ENCODE results near the gene ZNF573. TPM values are rescaled to one million over a fixed set of nuclear protein-coding genes. Genes with fewer than 3 reads are reported as not detected.

Gene ZNF573
- total RNA-seq, 1 donor from 2014 or later: 18.7 TPM

- Mint-ChIP-seq H3K27ac (no peak overlapping the region), H3K9me3 (peaks cover 45% of the 10 kb centered on the region), H3K27me3 (no peaks in the 10 kb centered on the region), H3K4me3 (no peak overlapping the region), H3K36me3 (ENCODE audit: low read depth) (peaks cover 80% of the 10 kb centered on the region), H3K4me1 (no peaks in the 10 kb centered on the region)
- ATAC-seq (ENCODE audit: low read depth): no peak
- POLR2A ChIA-PET: no interaction called here
- intact Hi-C loops (cut with micrococcal nuclease): no loop called here
- no peak for DNase-seq
- no peak for TF ChIP-seq CTCF (IDR thresholded peaks at IDR 0.05)
- CTCF ChIA-PET: no interaction called here
Measured at GRCh38 chr19:37738371-37738770, 41.0 kb downstream of the ZNF573 start.

- DNase-seq (no peak), ATAC-seq (ENCODE audit: low read depth) (no peak)
- H3K4me3 Mint-ChIP-seq: no peak overlapping the region
- H3K27ac Mint-ChIP-seq: no peak overlapping the region
- intact Hi-C loops (cut with micrococcal nuclease): no loop called here
- no peaks in the 10 kb centered on the region for H3K36me3 Mint-ChIP-seq (ENCODE audit: low read depth)
- no peaks in the 10 kb centered on the region for H3K9me3 Mint-ChIP-seq
- no peaks in the 10 kb centered on the region for H3K27me3 Mint-ChIP-seq
- ChIA-PET CTCF (no interaction called here), POLR2A (no interaction called here)
- no peaks in the 10 kb centered on the region for H3K4me1 Mint-ChIP-seq
- TF ChIP-seq CTCF (IDR thresholded peaks at IDR 0.05): no peak
Measured at GRCh38 chr19:37725181-37725580, 54.2 kb downstream of the ZNF573 start.

GRCh38 chr19:37719927-37720265, 59.5 kb downstream of the ZNF573 start:
- ChIA-PET POLR2A (interaction anchor here (0.7 to 2.0 kb wide), 5 partner anchors 14 to 213 kb away, joined by 3 to 8 read pairs (median 3); partner anchors contain the start of genes ZNF540, ZNF571, ZNF573 and ZNF793), CTCF (interaction anchor here (0.8 kb wide), 1 partner anchor 9 kb away, joined by 3 read pairs; no protein-coding TSS in a partner anchor)
- DNase-seq (no peak), ATAC-seq (ENCODE audit: low read depth) (no peak)
- Mint-ChIP-seq H3K4me1 (peaks cover 17% of the 10 kb centered on the region), H3K36me3 (ENCODE audit: low read depth) (peaks cover 14% of the 10 kb centered on the region), H3K27ac (peak overlapping the region; percentile 91), H3K4me3 (peak overlapping the region; percentile 94), H3K9me3 (no peaks in the 10 kb centered on the region), H3K27me3 (no peaks in the 10 kb centered on the region)
- TF ChIP-seq CTCF (IDR thresholded peaks at IDR 0.05): no peak
- intact Hi-C loops (cut with micrococcal nuclease): loop anchor here (1.0 to 10.0 kb wide), 6 partner anchors 27 to 365 kb away; partner anchors contain the start of genes ZFP30, ZNF540, ZNF569 and ZNF571

- Mint-ChIP-seq H3K4me3 (peak within 1 kb of the TSS; percentile 94), H3K9me3 (no peaks in the 10 kb centered on the region), H3K27me3 (no peaks in the 10 kb centered on the region), H3K4me1 (peaks cover 17% of the 10 kb centered on the region), H3K36me3 (ENCODE audit: low read depth) (peaks cover 17% of the 10 kb centered on the region), H3K27ac (peak within 1 kb of the TSS; percentile 91)
- ChIA-PET CTCF (interaction anchor here (0.8 kb wide), 1 partner anchor 9 kb away, joined by 3 read pairs; no protein-coding TSS in a partner anchor), POLR2A (interaction anchor here (0.7 to 2.0 kb wide), 6 partner anchors 14 to 213 kb away, joined by 3 to 8 read pairs (median 3); partner anchors contain the start of genes ZNF540, ZNF571, ZNF573 and ZNF793)
- intact Hi-C loops (cut with micrococcal nuclease): loop anchor here (1.0 to 10.0 kb wide), 6 partner anchors 27 to 365 kb away; partner anchors contain the start of genes ZFP30, ZNF540, ZNF569 and ZNF571
- no peak for TF ChIP-seq CTCF (IDR thresholded peaks at IDR 0.05)
- peak; percentile 94 for ATAC-seq (ENCODE audit: low read depth)
- peak; percentile 84 for DNase-seq
Measured at GRCh38 chr19:37719111-37719926, 60.1 kb downstream of the ZNF573 start, which contains the start of gene ZNF607. Gene ZNF607 (minus strand): TSS chr19:37719761. CDS start chr19:37711618, 8,143 bp downstream.

- Mint-ChIP-seq H3K36me3 (ENCODE audit: low read depth) (peaks cover 21% of the 10 kb centered on the region), H3K4me3 (peak overlapping the region; percentile 94), H3K4me1 (peaks cover 17% of the 10 kb centered on the region), H3K27ac (no peak overlapping the region), H3K9me3 (no peaks in the 10 kb centered on the region), H3K27me3 (no peaks in the 10 kb centered on the region)
- ATAC-seq (ENCODE audit: low read depth): no peak
- ChIA-PET POLR2A (interaction anchor here (1.7 kb wide), 1 partner anchor 125 kb away, joined by 8 read pairs; the partner anchor contains the start of genes ZNF540 and ZNF571), CTCF (no interaction called here)
- no peak for DNase-seq
- no peak for TF ChIP-seq CTCF (IDR thresholded peaks at IDR 0.05)
- intact Hi-C loops (cut with micrococcal nuclease): loop anchor here (2.0 to 10.0 kb wide), 4 partner anchors 26 to 366 kb away; partner anchors contain the start of genes ZFP30 and ZNF569
Measured at GRCh38 chr19:37718304-37718703, 61.1 kb downstream of the ZNF573 start.
